ENCODE data around the gene FAF1.
"Not testable (repeated sequence)": the region's sequence is repeated elsewhere in the genome, so short reads cannot be mapped to it uniquely, and the experiment has no call there.

The FAF1 gene

DNA sequence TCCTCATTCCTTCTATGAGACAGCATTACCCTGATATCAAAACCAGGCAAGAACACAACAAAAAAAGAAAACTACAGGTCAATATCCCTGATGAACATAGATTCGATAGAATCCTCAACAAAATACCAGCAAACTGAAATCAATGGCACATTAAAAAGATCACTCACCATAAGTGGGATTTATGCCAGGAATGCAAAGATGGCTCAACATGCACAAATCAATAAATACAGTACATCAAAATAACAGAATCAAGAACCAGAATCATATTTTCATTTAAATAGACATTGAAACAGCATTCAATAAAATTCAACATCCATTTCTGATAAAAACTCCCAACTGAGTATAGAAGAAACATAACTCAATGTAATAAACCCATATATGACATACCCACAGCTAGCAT lies 36.5 kb downstream of the FAF1 start:
- TF ChIP-seq GATA1 (IDR thresholded peaks at IDR 0.05; ENCODE audit: low read depth, low read length) = no peak
- TF ChIP-seq POLR2A (IDR thresholded peaks at IDR 0.05; ENCODE audit: low read length) = no peak
- DNase-seq = no peak

GRCh38 chr1:50921029-50921428 lies 39.0 kb downstream of the FAF1 start:
- DNase-seq = no peak
- TF ChIP-seq GATA1 (IDR thresholded peaks at IDR 0.05; ENCODE audit: low read depth, low read length) (no peak), POLR2A (IDR thresholded peaks at IDR 0.05; ENCODE audit: low read length) (no peak)

DNA sequence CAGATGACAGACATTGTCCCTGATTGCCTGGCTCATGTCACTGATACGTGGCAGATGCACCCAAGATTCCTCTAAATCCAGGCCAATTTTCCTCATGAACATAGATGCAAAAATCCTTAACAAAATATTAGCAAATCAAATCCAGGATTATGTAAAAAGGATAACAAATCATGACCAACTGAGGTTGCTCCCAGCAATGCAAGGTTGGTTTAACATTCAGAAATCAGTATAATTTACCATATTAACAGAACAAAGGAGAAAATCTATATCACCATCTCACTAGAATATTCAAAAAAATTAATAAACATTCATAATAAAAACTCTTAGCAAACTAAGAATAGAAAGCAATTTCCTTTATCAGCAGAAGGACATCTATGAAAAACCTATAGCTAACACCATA lies 39.7 kb downstream of the FAF1 start:
- TF ChIP-seq GATA1 (IDR thresholded peaks at IDR 0.05; ENCODE audit: low read depth, low read length) (no peak), POLR2A (IDR thresholded peaks at IDR 0.05; ENCODE audit: low read length) (no peak)
- no peak for DNase-seq

DNA sequence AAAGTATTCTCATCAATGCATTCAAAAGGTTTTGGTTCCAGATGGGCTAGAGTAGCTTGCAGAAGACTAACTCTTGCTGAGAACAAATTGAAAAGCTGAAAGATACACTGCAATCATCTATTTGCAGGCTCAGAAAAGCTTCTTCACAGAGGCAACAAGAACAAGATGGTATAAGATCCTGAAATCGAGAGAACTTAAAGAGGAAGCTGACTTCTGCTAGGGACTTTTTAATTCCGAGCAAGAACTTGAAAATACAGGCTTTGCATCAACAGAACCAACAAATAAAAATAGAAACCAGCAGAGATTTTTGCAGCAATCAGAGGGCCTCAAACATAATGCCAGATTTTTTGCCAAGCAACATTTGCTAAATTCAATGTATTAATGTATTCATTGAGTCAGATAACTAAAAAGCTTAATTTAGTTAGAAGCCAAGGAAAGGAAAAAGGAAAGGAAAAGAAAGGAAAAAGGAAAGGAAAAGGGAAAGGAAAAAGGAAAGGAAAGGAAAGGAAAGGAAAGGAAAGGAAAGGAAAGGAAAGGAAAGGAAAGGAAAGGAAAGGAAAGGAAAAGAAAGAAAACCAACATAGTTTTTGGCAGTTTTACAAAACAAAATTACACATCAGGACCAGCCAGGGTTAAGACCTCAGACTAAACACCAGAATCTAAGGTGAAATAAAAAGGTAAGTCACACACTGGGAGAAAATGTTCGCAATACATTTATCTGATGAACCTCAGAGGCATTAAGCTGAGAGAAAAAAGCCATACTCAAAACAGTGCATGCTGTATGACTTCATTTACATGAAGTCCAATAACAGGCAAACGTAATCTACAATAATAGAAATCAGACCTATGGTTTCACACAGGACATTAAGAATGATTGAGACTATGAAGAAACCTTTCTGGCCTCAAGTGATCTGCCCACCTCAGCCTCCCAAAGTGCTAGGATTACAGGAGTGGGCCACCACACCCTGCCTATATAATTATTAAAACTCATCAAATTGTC lies 42.6 kb downstream of the FAF1 start:
- DNase-seq = no peak
- no peak for TF ChIP-seq POLR2A (IDR thresholded peaks at IDR 0.05; ENCODE audit: low read length)
- TF ChIP-seq GATA1 (IDR thresholded peaks at IDR 0.05; ENCODE audit: low read depth, low read length) = no peak

DNA sequence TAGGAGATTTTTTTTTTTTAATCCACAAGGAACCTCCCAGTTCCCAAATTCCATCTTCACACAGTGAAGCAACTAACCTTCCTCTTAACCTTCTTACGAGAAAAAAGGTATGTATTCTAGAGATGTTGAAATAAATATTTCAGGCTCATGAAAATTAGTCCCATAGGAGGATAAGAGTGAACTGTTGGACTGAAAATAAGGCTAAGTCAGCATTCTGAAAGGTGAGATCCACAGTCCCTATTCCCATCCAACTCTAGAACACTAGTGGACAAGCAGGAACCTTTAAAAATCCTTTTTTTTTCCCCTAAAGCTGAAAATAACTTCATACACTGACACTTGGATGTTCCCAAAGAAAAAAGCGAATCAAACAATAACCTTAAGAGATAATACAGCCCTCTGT lies 44.4 kb downstream of the FAF1 start:
- TF ChIP-seq POLR2A (IDR thresholded peaks at IDR 0.05; ENCODE audit: low read length) (no peak), GATA1 (IDR thresholded peaks at IDR 0.05; ENCODE audit: low read depth, low read length) (no peak)

DNA sequence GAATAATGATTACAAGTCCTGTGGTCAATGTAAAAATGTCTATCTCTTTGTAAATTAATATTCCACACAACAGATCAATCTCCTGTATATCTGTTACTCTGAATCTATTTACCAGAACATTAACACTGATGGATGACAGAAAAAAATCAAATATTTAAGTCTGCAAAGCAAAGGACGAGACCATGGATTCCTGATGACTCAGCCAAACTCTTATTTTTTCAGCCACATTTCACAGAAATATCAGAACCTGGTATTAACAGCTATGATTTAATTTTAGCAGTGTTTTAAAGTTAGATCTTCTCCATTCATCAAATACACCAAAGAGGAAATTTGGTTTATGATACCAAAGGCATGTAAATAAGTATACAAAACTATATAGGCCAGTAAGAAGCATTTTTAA lies 46.1 kb downstream of the FAF1 start:
- no peak for DNase-seq
- TF ChIP-seq GATA1 (IDR thresholded peaks at IDR 0.05; ENCODE audit: low read depth, low read length) (no peak), POLR2A (IDR thresholded peaks at IDR 0.05; ENCODE audit: low read length) (no peak)

More for the DNA sequence above, 44.4 kb downstream of the FAF1 start:
- DNase-seq = no peak

GRCh38 chr1:50910356-50910755 lies 49.7 kb downstream of the FAF1 start:
- not testable (repeated sequence) for DNase-seq

DNA sequence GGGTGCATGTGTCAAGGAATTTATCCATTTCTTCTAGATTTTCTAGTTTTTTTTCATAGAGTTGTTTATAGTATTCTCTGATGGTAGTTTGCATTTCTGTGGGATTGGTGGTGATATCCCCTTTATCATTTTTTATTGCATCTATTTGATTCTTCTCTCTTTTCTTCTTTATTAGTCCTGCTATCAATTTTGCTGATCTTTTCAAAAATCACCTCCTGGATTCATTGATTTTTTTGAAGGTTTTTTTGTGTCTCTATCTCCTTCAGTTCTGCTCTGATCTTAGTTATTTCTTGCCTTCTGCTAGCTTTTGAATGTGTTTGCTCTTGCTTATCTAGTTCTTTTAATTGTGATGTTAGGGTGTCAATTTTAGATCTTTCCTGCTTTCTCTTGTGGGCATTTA lies 52.5 kb downstream of the FAF1 start:
- not testable (repeated sequence) for DNase-seq

GRCh38 chr1:50906050-50906449 lies 54.0 kb downstream of the FAF1 start:
- DNase-seq = not testable (repeated sequence)

GRCh38 chr1:50902419-50902818 lies 57.6 kb downstream of the FAF1 start:
- DNase-seq = no peak
- no peak for TF ChIP-seq POLR2A (IDR thresholded peaks at IDR 0.05; ENCODE audit: low read length)

- no peak for DNase-seq
- no peak for TF ChIP-seq POLR2A (IDR thresholded peaks at IDR 0.05; ENCODE audit: low read length)
- TF ChIP-seq GATA1 (IDR thresholded peaks at IDR 0.05; ENCODE audit: low read depth, low read length) = no peak
These were observed 58.2 kb downstream of the FAF1 start for GRCh38 chr1:50901872-50902271.

GRCh38 chr1:50898773-50899172 lies 61.3 kb downstream of the FAF1 start:
- no peak for DNase-seq
- TF ChIP-seq POLR2A (IDR thresholded peaks at IDR 0.05; ENCODE audit: low read length) (no peak), GATA1 (IDR thresholded peaks at IDR 0.05; ENCODE audit: low read depth, low read length) (no peak)

GRCh38 chr1:50894340-50894739 lies 65.7 kb downstream of the FAF1 start:
- TF ChIP-seq POLR2A (IDR thresholded peaks at IDR 0.05; ENCODE audit: low read length) (no peak), GATA1 (IDR thresholded peaks at IDR 0.05; ENCODE audit: low read depth, low read length) (no peak)
- no peak for DNase-seq

DNA sequence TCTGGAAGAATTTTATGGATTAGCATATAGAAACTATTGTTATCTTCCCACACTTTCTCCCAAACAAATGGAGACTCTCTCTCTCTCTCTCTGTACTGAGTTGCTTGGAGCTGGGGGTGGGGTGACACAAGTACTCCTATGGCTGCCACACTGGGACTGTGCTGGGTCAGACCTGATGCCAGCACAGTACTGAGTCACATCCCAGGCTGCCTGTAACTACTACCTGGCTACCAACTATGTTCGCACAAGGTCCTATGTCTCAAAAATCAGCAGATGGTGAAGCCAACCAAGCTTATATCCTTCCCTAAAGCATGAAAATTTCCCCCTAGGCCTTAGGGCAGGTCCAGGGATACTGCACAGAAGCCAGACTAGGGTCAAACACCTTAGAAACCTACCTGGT lies 66.6 kb downstream of the FAF1 start:
- no peak for TF ChIP-seq GATA1 (IDR thresholded peaks at IDR 0.05; ENCODE audit: low read depth, low read length)
- no peak for TF ChIP-seq POLR2A (IDR thresholded peaks at IDR 0.05; ENCODE audit: low read length)
- no peak for DNase-seq

DNA sequence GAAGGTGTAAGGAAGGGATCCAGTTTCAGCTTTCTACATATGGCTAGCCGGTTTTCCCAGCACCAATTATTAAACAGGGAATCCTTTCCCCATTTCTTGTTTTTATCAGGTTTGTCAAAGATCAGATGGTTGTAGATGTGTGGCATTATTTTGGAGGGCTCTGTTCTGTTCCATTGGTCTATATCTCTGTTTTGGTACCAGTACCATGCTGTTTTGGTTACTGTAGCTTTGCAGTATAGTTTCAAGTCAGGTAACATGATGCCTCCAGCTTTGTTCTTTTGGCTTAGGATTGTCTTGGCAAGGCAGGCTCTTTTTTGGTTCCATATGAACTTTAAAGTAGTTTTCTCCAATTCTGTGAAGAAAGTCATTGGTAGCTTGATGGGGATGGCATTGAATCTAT lies 72.5 kb downstream of the FAF1 start:
- DNase-seq = not testable (repeated sequence)

GRCh38 chr1:50880373-50880772 lies 79.7 kb downstream of the FAF1 start:
- no peak for TF ChIP-seq POLR2A (IDR thresholded peaks at IDR 0.05; ENCODE audit: low read length)
- TF ChIP-seq GATA1 (IDR thresholded peaks at IDR 0.05; ENCODE audit: low read depth, low read length) = no peak
- no peak for DNase-seq
